Activated CD4-positive, CD25-positive, alpha-beta regulatory T cell treated with anti-CD3 and anti-CD28 coated beads, Interleukin-2, amount 50 U/mL, for 16 hours (primary cell): ENCODE measurements around the gene ALOX12.
"Not testable (repeated sequence)": the region's sequence is repeated elsewhere in the genome, so short reads cannot be mapped to it uniquely, and the experiment has no call there.

Experiments
- DNase-seq: peaks from one replicate; pipeline ENCODE4 v3.0.0-alpha.2; 2020; ENCODE audit warnings: low read depth, low spot score

The ALOX12 gene

GRCh38 chr17:6995500-6996255 lies at the start of gene ALOX12:
TSS of gene ALOX12 (plus strand) at chr17:6996049. CDS start at chr17:6996118, 69 bp downstream.
- no peak for DNase-seq

GRCh38 chr17:6947745-6948144 lies 48.1 kb upstream of the ALOX12 start:
- no peak for DNase-seq

GRCh38 chr17:6948562-6948961 lies 47.3 kb upstream of the ALOX12 start:
- no peak for DNase-seq

GRCh38 chr17:6948976-6949375 lies 46.9 kb upstream of the ALOX12 start:
- DNase-seq = no peak

- DNase-seq = not testable (repeated sequence)
These were observed 44.9 kb upstream of the ALOX12 start for GRCh38 chr17:6950938-6951337.

DNA sequence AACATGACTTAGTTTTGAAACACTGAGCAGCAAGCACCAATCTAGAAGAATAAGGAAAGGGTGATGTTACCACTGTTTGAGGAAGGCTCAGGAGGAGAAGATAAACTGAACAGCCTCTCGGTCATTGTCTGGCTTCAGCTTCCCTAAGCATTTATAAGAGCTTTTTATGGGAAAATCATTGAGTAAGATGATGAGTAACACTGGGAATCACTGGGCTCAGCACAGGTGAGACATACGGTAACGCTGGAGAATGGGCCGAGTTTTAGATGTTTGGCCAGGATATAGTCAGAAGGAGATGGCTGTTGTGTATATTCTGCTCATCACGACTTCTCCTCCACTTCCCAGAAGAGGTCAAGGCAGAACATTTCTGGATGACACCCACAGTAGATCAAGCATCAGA lies 42.2 kb upstream of the ALOX12 start:
- no peak for DNase-seq

GRCh38 chr17:6959700-6960099 lies 36.1 kb upstream of the ALOX12 start:
- DNase-seq = no peak

DNA sequence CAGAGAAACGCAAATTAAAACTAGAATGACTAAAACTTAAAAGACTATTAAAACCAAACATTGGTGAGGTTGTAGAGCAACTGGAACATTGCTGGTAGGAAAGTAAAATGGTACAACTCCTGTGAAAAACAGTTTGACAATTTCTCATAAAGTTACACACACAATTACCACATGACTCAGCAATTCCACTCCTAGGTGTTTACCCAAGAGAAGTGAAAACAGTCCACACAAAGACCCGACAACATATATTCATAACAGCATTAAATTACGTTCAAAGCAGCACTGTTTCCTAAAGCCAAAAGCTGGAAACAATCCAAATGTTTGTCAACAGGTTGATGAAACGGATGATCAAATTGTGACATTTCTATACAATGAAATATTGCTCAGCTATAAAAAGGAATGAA lies 26.5 kb upstream of the ALOX12 start:
- no peak for DNase-seq

DNA sequence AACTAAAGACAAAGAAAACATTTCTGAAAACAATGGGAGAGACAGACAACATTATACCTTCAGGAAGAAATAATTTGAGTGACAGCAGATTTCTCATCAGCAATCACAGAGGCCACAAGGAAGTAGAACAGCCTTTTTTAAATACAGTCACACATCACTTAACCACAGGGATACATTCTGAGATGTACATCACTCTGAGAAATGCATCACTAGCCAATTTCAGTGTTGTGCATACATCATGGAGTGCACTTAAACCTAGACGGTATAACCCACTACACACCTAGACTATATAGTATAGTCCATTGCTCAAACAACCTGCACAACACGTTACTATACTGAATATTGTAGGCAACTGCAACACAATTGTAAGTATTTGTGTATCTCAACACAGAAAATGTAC lies 24.9 kb upstream of the ALOX12 start:
- DNase-seq = no peak

DNA sequence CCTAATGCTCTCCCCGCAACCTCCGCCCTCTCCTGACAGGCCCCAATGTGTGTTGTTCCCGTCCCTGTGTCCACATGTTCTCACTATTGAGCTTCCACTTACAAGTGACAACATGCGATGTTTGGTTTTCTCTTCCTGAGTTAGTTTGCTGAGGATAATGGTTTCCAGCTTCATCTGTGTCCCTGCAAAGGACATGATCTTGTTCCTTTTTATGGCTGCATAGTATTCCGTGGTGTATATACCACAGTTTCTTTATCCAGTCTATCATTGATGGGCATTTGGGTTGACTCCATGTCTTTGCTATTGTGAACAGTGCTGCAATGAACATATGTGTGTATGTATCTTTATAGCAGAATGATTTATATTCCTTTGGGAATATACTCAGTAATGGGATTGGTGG lies 16.4 kb upstream of the ALOX12 start:
- DNase-seq = not testable (repeated sequence)

GRCh38 chr17:6981426-6981825 lies 14.4 kb upstream of the ALOX12 start:
- DNase-seq = no peak

DNA sequence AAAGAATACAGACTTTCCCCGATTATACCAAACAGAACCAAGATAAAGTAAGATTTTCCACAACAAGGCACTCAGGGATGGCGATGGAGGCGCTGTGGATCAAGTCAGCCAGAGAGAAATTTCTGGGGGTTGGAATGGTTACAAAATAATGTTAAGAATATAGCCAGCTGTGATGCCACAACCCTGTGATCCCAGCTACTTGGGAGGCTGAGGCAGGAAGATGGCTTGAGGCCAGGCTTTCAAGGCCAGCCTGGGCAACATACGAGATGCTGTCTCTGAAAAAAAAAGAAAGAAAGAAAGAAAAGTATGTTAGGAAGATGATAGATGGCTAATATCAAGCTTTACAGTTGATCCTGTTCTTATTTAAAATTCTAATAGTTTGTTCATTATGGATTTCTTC lies 10.6 kb upstream of the ALOX12 start:
- DNase-seq = no peak

DNA sequence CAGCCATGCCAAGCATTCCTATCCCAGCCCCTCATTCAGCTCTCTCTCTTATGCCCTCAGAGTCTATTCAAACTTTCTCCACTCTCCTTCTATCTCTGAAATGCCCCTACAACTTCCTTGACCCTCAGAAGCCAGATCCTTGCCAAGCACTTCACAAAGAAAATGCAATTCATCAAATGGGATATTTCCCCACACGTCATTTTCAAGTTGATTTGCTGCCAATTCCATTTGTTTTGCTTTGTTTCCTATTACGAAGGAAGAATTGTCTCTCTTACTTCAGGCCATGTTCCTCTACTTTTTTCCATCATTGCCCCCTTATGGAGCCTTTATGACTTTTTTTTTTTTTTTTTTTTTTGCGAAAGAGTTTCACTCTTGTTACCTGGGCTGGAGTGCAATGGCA lies 9.2 kb upstream of the ALOX12 start:
- DNase-seq = no peak

- DNase-seq = no peak
These were observed 6.1 kb upstream of the ALOX12 start for GRCh38 chr17:6989779-6990178.

- DNase-seq = not testable (repeated sequence)
These were observed 2.2 kb upstream of the ALOX12 start for GRCh38 chr17:6993613-6994056.

GRCh38 chr17:6994118-6994598 lies 1.7 kb upstream of the ALOX12 start:
- no peak for DNase-seq

GRCh38 chr17:6994666-6995256 lies 1.1 kb upstream of the ALOX12 start:
- no peak for DNase-seq

- no peak for DNase-seq
These were observed 585 bp downstream of the ALOX12 start for GRCh38 chr17:6996256-6997011.

DNA sequence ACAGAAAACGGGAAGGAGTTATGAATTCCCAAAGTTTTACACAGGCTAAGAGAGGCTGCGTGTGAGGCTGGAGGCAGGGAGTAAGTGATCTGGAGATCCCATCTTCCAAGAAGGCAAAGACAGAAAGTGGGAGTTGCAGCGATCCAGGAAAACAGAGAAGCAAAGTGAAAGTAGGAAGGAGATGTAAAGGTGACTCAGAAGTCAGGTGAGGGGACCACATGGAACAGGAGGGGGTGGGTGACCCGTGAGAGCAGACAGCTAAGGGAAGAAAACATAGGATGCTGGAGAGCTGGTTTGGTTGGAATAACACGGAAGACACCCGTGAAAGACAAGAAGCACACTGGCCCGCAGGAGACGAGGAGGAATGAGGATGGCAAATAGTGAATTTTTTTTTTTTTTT lies 1.3 kb downstream of the ALOX12 start:
- no peak for DNase-seq

- no peak for DNase-seq
These were observed 3.1 kb downstream of the ALOX12 start for GRCh38 chr17:6998855-6999508.

DNA sequence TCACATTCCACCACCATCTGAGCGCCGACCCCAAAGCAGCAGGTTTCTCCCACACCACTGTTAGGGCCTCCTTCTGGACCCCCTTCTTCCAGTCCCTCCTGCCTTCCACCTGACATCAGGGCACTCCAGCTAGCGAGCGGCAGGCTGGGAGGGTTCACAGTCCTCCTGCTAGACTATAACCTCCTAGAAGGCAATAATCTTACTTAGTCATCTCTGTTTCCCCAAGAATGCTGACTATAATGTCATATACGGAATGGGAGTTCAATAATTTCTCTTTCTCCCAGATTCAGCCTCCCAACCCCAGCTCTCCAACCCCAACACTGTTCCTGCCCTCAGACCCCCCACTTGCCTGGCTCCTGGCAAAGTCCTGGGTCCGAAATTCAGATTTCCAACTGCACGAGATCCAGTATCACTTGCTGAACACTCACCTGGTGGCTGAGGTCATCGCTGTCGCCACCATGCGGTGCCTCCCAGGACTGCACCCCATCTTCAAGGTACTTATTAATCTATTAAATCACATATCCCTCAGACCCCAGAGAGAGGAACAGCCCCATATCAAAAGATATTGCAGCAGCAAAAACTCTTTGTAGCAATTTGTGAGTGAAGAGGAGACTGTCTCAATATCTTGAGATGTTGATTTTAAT lies 5.6 kb downstream of the ALOX12 start:
- DNase-seq = no peak
